NB4 (cell line): ENCODE data around the gene HECW1.

Experiments
- DNase-seq: peaks from one replicate; pipeline ENCODE4 v3.0.0; 2010; ENCODE audit warnings: low read depth
- H3K4me3 ChIP-seq: one replicate; pipeline ENCODE4 v1.5.1; 2011; ENCODE audit warnings: mild to moderate bottlenecking, low read depth, low read length, moderate library complexity
- MYC ChIP-seq: IDR thresholded peaks from 2 replicates; pipeline ENCODE4 v1.6.1; 2011; ENCODE audit warnings: low read depth, low read length
- POLR2A ChIP-seq: IDR thresholded peaks from 2 replicates; pipeline ENCODE4 v1.6.1; 2011; ENCODE audit warnings: mild to moderate bottlenecking; ENCODE audit not compliant: insufficient read length; ENCODE audit errors: extremely low read depth
- TF ChIP-seq, protein P1 (sequence below): IDR thresholded peaks from 2 replicates; pipeline ENCODE4 v1.6.1; 2011; ENCODE audit warnings: low read depth, low read length
- TF ChIP-seq, protein P2 (sequence below): IDR thresholded peaks from one replicate; pipeline ENCODE4 v1.5.1; 2012; ENCODE audit warnings: low read depth, low read length

The HECW1 gene

DNA sequence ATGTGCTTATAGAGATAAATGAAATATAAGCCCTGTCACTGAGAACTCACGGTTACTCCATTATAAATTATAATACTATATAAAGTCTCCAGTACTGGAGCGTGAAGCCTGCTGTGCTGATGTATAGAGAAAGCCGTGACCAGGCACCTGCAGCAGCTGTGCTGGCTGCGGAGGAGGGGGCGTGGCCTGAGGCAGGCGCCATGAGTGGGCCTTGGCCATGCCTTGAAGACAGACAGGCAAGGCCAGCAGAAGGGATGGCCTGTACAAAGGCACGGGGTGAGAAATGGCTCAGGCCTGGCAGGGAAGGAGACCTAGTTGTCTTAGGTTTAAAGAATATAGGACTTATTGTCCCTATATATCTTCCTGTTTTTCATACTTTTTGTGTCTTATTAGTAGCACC, 251.9 kb downstream of the HECW1 start:
- TF ChIP-seq, protein P1, sequence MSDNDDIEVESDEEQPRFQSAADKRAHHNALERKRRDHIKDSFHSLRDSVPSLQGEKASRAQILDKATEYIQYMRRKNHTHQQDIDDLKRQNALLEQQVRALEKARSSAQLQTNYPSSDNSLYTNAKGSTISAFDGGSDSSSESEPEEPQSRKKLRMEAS = no peak
- TF ChIP-seq, protein P2, sequence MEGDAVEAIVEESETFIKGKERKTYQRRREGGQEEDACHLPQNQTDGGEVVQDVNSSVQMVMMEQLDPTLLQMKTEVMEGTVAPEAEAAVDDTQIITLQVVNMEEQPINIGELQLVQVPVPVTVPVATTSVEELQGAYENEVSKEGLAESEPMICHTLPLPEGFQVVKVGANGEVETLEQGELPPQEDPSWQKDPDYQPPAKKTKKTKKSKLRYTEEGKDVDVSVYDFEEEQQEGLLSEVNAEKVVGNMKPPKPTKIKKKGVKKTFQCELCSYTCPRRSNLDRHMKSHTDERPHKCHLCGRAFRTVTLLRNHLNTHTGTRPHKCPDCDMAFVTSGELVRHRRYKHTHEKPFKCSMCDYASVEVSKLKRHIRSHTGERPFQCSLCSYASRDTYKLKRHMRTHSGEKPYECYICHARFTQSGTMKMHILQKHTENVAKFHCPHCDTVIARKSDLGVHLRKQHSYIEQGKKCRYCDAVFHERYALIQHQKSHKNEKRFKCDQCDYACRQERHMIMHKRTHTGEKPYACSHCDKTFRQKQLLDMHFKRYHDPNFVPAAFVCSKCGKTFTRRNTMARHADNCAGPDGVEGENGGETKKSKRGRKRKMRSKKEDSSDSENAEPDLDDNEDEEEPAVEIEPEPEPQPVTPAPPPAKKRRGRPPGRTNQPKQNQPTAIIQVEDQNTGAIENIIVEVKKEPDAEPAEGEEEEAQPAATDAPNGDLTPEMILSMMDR = no peak
- TF ChIP-seq MYC (no peak), POLR2A (no peak)
- no peak overlapping the region for H3K4me3 ChIP-seq
- DNase-seq = no peak

DNA sequence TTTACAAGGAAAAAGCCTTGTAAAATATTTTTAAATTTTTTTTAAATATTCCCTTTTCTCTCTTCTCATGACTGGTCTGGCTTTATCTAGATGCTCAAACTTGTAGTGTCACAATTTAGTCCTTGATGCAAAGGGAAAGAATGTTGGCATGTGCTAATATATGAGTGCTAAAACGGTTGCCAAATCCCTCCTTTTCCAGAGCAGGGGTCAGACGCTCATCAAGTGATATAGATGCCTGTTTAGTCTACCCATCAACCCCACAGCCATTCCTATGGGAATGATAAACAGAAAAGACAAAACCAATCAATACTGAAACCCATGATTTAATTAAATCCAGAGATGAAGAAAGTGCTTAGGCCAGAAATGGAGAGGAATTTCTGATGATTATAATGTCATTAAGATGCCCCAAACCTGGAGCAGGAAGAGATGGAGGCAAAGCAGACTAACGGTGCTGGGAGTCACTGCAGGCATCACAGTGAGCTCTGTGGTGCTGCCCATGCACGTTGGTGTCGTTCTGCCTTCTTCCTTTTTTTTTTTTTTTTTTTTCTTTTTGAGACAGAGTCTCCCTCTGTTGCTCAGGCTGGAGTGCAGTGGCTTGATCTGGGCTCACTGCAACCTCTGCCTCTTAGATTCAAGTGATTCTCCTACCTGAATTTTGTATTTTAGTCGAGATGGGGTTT, 260.4 kb downstream of the HECW1 start:
- H3K4me3 ChIP-seq = no peak overlapping the region
- DNase-seq = no peak
- TF ChIP-seq, protein P2 = no peak
- TF ChIP-seq MYC (no peak), POLR2A (no peak)
- TF ChIP-seq, protein P1 = no peak

DNA sequence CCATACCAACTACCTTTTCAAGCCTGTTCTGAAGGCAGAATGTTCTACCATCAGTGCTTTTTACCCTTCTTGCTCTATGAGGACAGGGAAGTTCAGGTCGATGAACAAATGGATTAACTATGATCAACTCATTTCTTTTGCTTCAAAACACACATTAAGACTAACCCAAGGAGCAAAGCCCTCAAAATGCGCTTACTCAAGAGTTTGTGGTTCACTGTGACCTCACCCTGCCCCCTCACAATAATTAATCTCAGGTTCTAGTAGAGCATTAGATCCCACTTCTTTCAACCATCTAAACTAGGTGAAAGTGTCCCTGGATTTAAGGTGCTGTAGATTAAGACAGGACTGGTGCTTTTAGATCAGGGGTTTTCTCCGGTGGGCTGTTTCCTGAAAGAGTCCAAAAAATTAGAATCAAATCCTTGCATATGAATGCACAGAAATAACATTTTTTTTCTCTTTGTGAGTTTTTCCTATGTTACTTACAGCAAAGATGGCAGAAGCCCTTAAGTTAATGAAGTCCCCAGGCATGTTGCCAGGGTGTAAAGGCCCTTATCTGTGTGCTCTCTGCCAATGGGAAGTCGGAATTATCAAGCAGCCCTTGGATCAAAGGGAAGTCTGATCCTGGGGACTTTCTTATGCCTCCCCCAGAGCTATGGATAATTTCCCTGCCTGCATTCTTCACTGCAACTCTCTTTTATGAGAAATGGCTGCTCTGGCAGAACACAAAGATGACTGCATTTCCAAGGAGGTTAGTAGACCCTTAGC, 264.9 kb downstream of the HECW1 start:
- no peak for DNase-seq
- TF ChIP-seq, protein P2 = no peak
- TF ChIP-seq, protein P1 = no peak
- TF ChIP-seq POLR2A (no peak), MYC (no peak)
- H3K4me3 ChIP-seq = no peak overlapping the region

DNA sequence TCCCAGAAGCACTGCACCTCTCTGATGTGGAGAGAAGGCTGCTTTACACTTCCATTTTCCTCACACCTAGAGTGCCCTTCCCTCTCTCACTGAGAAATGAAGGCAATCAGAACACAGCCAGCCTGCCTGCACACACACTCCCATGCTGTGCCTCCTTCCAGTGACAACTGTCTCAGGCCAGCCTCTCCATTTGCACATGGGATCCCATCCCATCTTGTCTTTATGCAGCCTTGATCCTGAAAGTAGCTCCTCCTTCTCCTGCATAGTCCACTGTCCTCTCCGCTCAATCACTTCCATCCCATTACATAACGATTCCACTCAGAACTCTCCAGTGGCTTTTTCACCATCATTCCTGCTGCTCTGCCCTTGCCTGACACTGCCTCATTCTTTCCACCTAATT, 266.8 kb downstream of the HECW1 start:
- TF ChIP-seq POLR2A (no peak), MYC (no peak)
- TF ChIP-seq, protein P1 = no peak
- TF ChIP-seq, protein P2 = no peak
- DNase-seq = no peak

DNA sequence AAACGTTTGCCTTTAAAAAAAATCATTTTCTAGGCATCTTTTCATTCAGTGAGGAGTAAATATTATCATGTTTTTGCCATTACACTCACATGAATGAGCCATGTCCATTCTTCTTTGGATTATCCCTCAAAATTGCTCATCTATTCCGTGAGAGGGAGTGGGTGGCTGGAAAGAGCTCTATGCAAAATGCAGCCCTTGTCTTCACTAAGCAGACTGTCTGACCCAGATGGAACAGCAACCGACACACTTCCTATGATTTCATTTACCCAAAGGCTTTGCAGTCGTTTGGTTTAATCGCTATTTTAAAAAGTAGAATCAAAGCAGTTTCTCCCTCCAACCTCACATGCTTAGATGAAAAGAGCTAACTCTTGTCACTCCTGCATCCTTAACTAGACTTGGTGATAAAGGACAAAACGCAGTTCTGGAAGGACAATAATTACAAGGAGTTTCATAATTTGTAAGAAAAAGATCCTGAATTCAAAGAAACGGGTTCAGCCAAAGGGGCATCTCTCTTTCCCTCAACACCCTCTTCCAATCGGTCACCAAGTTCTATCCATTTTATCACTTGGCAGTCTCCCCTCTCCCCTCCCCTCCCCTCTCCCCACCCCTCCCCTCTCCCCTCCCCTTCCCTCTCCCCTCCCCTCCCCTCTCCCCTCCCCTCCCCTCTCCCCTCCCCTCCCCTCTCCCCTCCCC, 272.3 kb downstream of the HECW1 start:
- no peak overlapping the region for H3K4me3 ChIP-seq
- DNase-seq = no peak

More for the DNA sequence above, 266.8 kb downstream of the HECW1 start:
- H3K4me3 ChIP-seq = no peak overlapping the region

More for the DNA sequence above, 272.3 kb downstream of the HECW1 start:
- no peak for TF ChIP-seq POLR2A
- TF ChIP-seq, protein P2 = no peak
- TF ChIP-seq MYC = no peak
- TF ChIP-seq, protein P1 = no peak
